HUDEP-2 (cell line): Measurements from ENCODE around the gene BRD7.

Source experiments
- DNase-seq, 76 experiments: peaks; one replicate each; lab custom pipeline; 2025; ENCODE audit not compliant: unreplicated experiment in 76 of 76; lab: John Stamatoyannopoulos, UW

Gene BRD7

GRCh38 chr16:50293041-50293783 is 75.6 kb downstream of the BRD7 start:
- DNase-seq, result no peak

GRCh38 chr16:50292566-50292948 is 76.2 kb downstream of the BRD7 start:
- no peak for DNase-seq

- no peak for DNase-seq
Observed at GRCh38 chr16:50291719-50292565, 76.8 kb downstream of the BRD7 start.

GRCh38 chr16:50290856-50291255 is 77.9 kb downstream of the BRD7 start:
- DNase-seq, result no peak

GRCh38 chr16:50289950-50290764 is 78.6 kb downstream of the BRD7 start:
- no peak for DNase-seq

GRCh38 chr16:50288920-50289319 is 79.9 kb downstream of the BRD7 start:
- DNase-seq, result no peak

GRCh38 chr16:50288026-50288425 is 80.8 kb downstream of the BRD7 start:
- no peak for DNase-seq

GRCh38 chr16:50286681-50287080 is 82.1 kb downstream of the BRD7 start:
- DNase-seq, result no peak

- no peak for DNase-seq
Observed at GRCh38 chr16:50285406-50286003, 83.3 kb downstream of the BRD7 start.

- peak in 16 of 76 experiments; percentile 7 to 50 (median 18) for DNase-seq
Observed at GRCh38 chr16:50284131-50284911, 84.5 kb downstream of the BRD7 start.

- no peak for DNase-seq
Observed at GRCh38 chr16:50282955-50283631, 85.7 kb downstream of the BRD7 start.

- peak in 61 of 76 experiments; percentile 11 to 83 (median 54) for DNase-seq
Observed at GRCh38 chr16:50282010-50282538, 86.7 kb downstream of the BRD7 start.

GRCh38 chr16:50281391-50282009 is 87.3 kb downstream of the BRD7 start:
- peak in 1 of 76 experiments; percentile 25 for DNase-seq

GRCh38 chr16:50280932-50281331 is 87.9 kb downstream of the BRD7 start:
- no peak for DNase-seq

GRCh38 chr16:50279504-50279865 is 89.3 kb downstream of the BRD7 start:
- DNase-seq, result no peak

GRCh38 chr16:50278251-50278650 is 90.5 kb downstream of the BRD7 start:
- no peak for DNase-seq

- no peak for DNase-seq
Observed at GRCh38 chr16:50276801-50277555, 91.8 kb downstream of the BRD7 start.

- no peak for DNase-seq
Observed at GRCh38 chr16:50276326-50276640, 92.5 kb downstream of the BRD7 start.
